Stimulated activated CD8-positive, alpha-beta memory T cell treated with anti-CD3 and anti-CD28 coated beads, Interleukin-12 subunit alpha, Interleukin-12 subunit beta, amount 100 ng/mL, for 1 hour (primary cell): ENCODE data around the gene NDE1.

ENCODE experiments used
- DNase-seq: peaks from one replicate; pipeline ENCODE4 v3.0.0-alpha.2; 2020; ENCODE audit warnings: low read depth

Gene NDE1

GRCh38 chr16:15769239-15769638, 119.2 kb downstream of the NDE1 start:
- no peak for DNase-seq

- no peak for DNase-seq
Observed at GRCh38 chr16:15770107-15770506, 120.1 kb downstream of the NDE1 start.

- no peak for DNase-seq
Observed at GRCh38 chr16:15770512-15770911, 120.5 kb downstream of the NDE1 start.

GRCh38 chr16:15771694-15772093, 121.6 kb downstream of the NDE1 start:
- no peak for DNase-seq

GRCh38 chr16:15772579-15773293, 122.7 kb downstream of the NDE1 start:
- no peak for DNase-seq

- DNase-seq = no peak
Observed at GRCh38 chr16:15773968-15774367, 123.9 kb downstream of the NDE1 start.

- DNase-seq = no peak
Observed at GRCh38 chr16:15775209-15775608, 125.2 kb downstream of the NDE1 start.

GRCh38 chr16:15775663-15776304, 125.7 kb downstream of the NDE1 start:
- no peak for DNase-seq
